Endothelial cell of umbilical vein (primary cell): Measurements from ENCODE around the gene BBS5. TPM values are rescaled to one million over a fixed set of nuclear protein-coding genes. Genes with fewer than 3 reads are reported as not detected.

ENCODE experiments used
- BruUV-seq: library from RNA; stranded (reverse); fragments of 400-500 nt; replicated peaks from 2 replicates; lab custom pipeline; 2021; lab: Mats Ljungman, UMichigan
- CTCF ChIA-PET: fragments of 300-600, 350-600 bp; sonication (Branson Sonifier 250); formaldehyde crosslinking; loops from one replicate; lab custom pipeline; 2021; ENCODE audit warnings: antibody characterized with exemption, inconsistent platforms; lab: Charles Lee
- POLR2A ChIA-PET: fragments of 300-600, 350-600 bp; sonication (Branson Sonifier 250); formaldehyde crosslinking; loops from one replicate; lab custom pipeline; 2021; ENCODE audit warnings: antibody characterized with exemption, inconsistent platforms; lab: Charles Lee
- DNase-seq: peaks from one replicate; pipeline ENCODE4 v3.0.0-alpha.2; 2011; ENCODE audit warnings: low read depth, low spot score
- FAIRE-seq: peaks from 2 replicates; lab custom pipeline; 2011; peaks lifted over from hg19 to GRCh38; lab: Jason Lieb, UNC
- H2AFZ ChIP-seq: 2 replicates; pipeline ENCODE4 v1.6.0; 2012; ENCODE audit warnings: low read depth, low read length, control low read depth, inconsistent platforms
- H3K27ac ChIP-seq: 2 replicates; pipeline ENCODE4 v1.5.1; 2011; ENCODE audit warnings: low read depth, mild to moderate bottlenecking, control low read depth, low read length, moderate library complexity; ENCODE audit not compliant: insufficient read depth
- H3K27me3 ChIP-seq, 2 experiments: 2 replicates each; pipeline versions ENCODE4 v1.6.0 to v1.6.1; 2011; ENCODE audit warnings: low read length in 2 of 2, mixed read lengths in 1 of 2; ENCODE audit not compliant: control insufficient read depth in 2 of 2, insufficient read depth in 2 of 2
- H3K36me3 ChIP-seq, 2 experiments: 2 replicates in 1 of 2; 3 replicates in 1 of 2; pipeline ENCODE4 v1.5.1; 2011; ENCODE audit warnings: low read length in 2 of 2, mild to moderate bottlenecking in 1 of 2, moderate library complexity in 1 of 2; ENCODE audit not compliant: control insufficient read depth in 2 of 2, insufficient read depth in 2 of 2; ENCODE audit errors: extremely low read depth in 1 of 2
- H3K4me1 ChIP-seq: 3 replicates; pipeline ENCODE4 v1.5.1; 2011; ENCODE audit warnings: mild to moderate bottlenecking, low read length; ENCODE audit not compliant: control insufficient read depth, insufficient read depth; ENCODE audit errors: extremely low read depth
- H3K4me2 ChIP-seq: 2 replicates; pipeline ENCODE4 v1.6.1; 2011; ENCODE audit warnings: low read length, control low read depth, mixed read lengths; ENCODE audit not compliant: insufficient read depth
- H3K4me3 ChIP-seq, 3 experiments: fragments of 200-600 bp in 1 of 3; sonication (generic), shearing (Covaris generic) in 1 of 3; replicated peaks in 1 of 3; 2 replicates each; pipeline ENCODE4 v1.5.1; 2011 to 2016; ENCODE audit warnings: control low read depth in 3 of 3, low read length in 3 of 3, mild to moderate bottlenecking in 2 of 3, inconsistent platforms in 1 of 3, low read depth in 1 of 3, moderate library complexity in 1 of 3; ENCODE audit not compliant: insufficient read depth in 1 of 3
- H3K79me2 ChIP-seq: 2 replicates; pipeline ENCODE4 v1.6.0; 2012; ENCODE audit warnings: low read length, inconsistent platforms; ENCODE audit not compliant: control insufficient read depth, insufficient read depth
- H3K9ac ChIP-seq: replicated peaks from 2 replicates; pipeline ENCODE3; 2011; ENCODE audit warnings: low read length, control low read depth; ENCODE audit not compliant: insufficient read depth; ENCODE audit errors: extremely low read depth
- H3K9me1 ChIP-seq: replicated peaks from 3 replicates; pipeline ENCODE4 v1.6.0; 2011; ENCODE audit warnings: mild to moderate bottlenecking, low read length; ENCODE audit not compliant: control insufficient read depth, insufficient read depth; ENCODE audit errors: extremely low read depth
- H3K9me3 ChIP-seq: replicated peaks from 2 replicates; pipeline ENCODE4 v1.5.1; 2012; ENCODE audit warnings: low read length, inconsistent platforms; ENCODE audit not compliant: control insufficient read depth, insufficient read depth
- H4K20me1 ChIP-seq: replicated peaks from 2 replicates; pipeline ENCODE3; 2011; ENCODE audit warnings: mild to moderate bottlenecking, low read length; ENCODE audit not compliant: control insufficient read depth, insufficient read depth; ENCODE audit errors: extremely low read depth
- EZH2 ChIP-seq: IDR thresholded peaks from 2 replicates; pipeline ENCODE4 v1.6.1; 2012; ENCODE audit warnings: borderline replicate concordance, low read depth, mild to moderate bottlenecking, moderate library complexity, low read length, inconsistent platforms; ENCODE audit not compliant: severe bottlenecking
- FOS ChIP-seq: IDR thresholded peaks from 2 replicates; pipeline ENCODE4 v1.6.1; 2011; ENCODE audit warnings: mild to moderate bottlenecking, low read length, moderate library complexity, borderline replicate concordance; ENCODE audit not compliant: insufficient read depth
- GATA2 ChIP-seq: IDR thresholded peaks from 2 replicates; pipeline ENCODE4 v1.7.0; 2011; ENCODE audit warnings: low read depth, mild to moderate bottlenecking, moderate library complexity, mixed read lengths, low read length; ENCODE audit not compliant: insufficient read length, insufficient read depth
- JUN ChIP-seq: IDR thresholded peaks from 2 replicates; pipeline ENCODE4 v1.6.1; 2011; ENCODE audit warnings: borderline replicate concordance, low read depth; ENCODE audit not compliant: insufficient read length, insufficient read depth
- MYC ChIP-seq: IDR thresholded peaks from one replicate; pipeline ENCODE4 v1.6.1; 2011; ENCODE audit warnings: mild to moderate bottlenecking, low read depth, low read length
- POLR2A ChIP-seq: IDR thresholded peaks from 2 replicates; pipeline ENCODE4 v1.6.1; 2012; ENCODE audit warnings: low read depth, mild to moderate bottlenecking, control low read depth, low read length
- POLR2AphosphoS5 ChIP-seq: IDR thresholded peaks from 2 replicates; pipeline ENCODE4 v1.6.1; 2012; ENCODE audit warnings: low read depth, mild to moderate bottlenecking, control low read depth, low read length, moderate library complexity; ENCODE audit not compliant: insufficient read depth
- dilution Hi-C: fragments of 300-500 bp; cut with MboI; formaldehyde crosslinking; loops from one replicate; pipeline ENCODE4 v1.15.0; 2019; ENCODE audit warnings: low sequenced_read_pairs; ENCODE audit not compliant: extremely low pct_ligation_motif_present
- intact Hi-C: fragments of 100-400 bp; cut with micrococcal nuclease; formaldehyde crosslinking; loops from one replicate; pipeline ENCODE4 v1.10.0; 2022
- polyA plus RNA-seq, 4 experiments: library from polyadenylated mRNA; depleted of rRNA in 3 of 4; stranded (reverse) in 3 of 4; unstranded in 1 of 4; fragments of >200 nt; gene quantifications; 2 replicates each; pipeline versions ENCODE4 v1.2.1 to v1.2.3, GENCODE V29; 2011 to 2012; ENCODE audit warnings: missing spikeins in 1 of 4
- total RNA-seq: library from RNA; stranded (reverse); gene quantifications from 2 replicates; pipeline ENCODE4 v1.2.3, GENCODE V29; 2021
- TF ChIP-seq, protein P1 (sequence below), 2 donors: IDR thresholded peaks; 1 replicate in 1 of 2; 2 replicates in 1 of 2; pipeline ENCODE4 v1.5.1; 2011; ENCODE audit warnings: low read length in 2 of 2, mild to moderate bottlenecking in 2 of 2, moderate library complexity in 2 of 2, control low read depth in 1 of 2, inconsistent platforms in 1 of 2, low read depth in 1 of 2; ENCODE audit not compliant: insufficient read depth in 1 of 2; ENCODE audit errors: extremely low read depth in 1 of 2
- TF ChIP-seq, protein P2 (sequence below): IDR thresholded peaks from 2 replicates; pipeline ENCODE4 v1.6.1; 2011; ENCODE audit not compliant: insufficient read depth, insufficient read length

BBS5 gene
- total and polyA plus RNA-seq, 2 donors (not counting 3 experiments of a cell fraction or from before 2014, with no cell fraction given): 2.9 to 5.6 TPM

- Histone ChIP-seq H3K4me3 (no peak overlapping the region), H3K27me3 (no peaks in the 10 kb centered on the region), H3K9ac (no peak overlapping the region), H3K36me3 (no peaks in the 10 kb centered on the region), H3K9me1 (no peaks in the 10 kb centered on the region), H3K79me2 (no peaks in the 10 kb centered on the region), H4K20me1 (no peaks in the 10 kb centered on the region), H3K4me2 (no peak overlapping the region), H3K4me1 (no peaks in the 10 kb centered on the region), H3K9me3 (no peaks in the 10 kb centered on the region), H2AFZ (no peak overlapping the region), H3K27ac (no peak overlapping the region)
- intact Hi-C loops: no loop called here
- BruUV-seq: no TSS peak
- DNase-seq (no peak), FAIRE-seq (no peak)
- CTCF ChIA-PET: interaction anchor here (1.1 kb wide), 1 partner anchor 16 kb away, joined by 3 read pairs; no protein-coding TSS in a partner anchor
- POLR2A ChIA-PET: no interaction called here
- no peak for TF ChIP-seq MYC
- no peak for TF ChIP-seq GATA2
- dilution Hi-C loops: no loop called here
Measured at GRCh38 chr2:169468841-169469240, 10.5 kb upstream of the BBS5 start.

GRCh38 chr2:169469952-169470572 is 9.2 kb upstream of the BBS5 start:
- DNase-seq (no peak), FAIRE-seq (no peak)
- Histone ChIP-seq H3K4me2 (no peak overlapping the region), H3K4me3 (no peak overlapping the region), H3K9ac (no peak overlapping the region), H2AFZ (no peak overlapping the region), H3K79me2 (no peaks in the 10 kb centered on the region), H3K36me3 (no peaks in the 10 kb centered on the region), H3K4me1 (no peaks in the 10 kb centered on the region), H4K20me1 (no peaks in the 10 kb centered on the region), H3K27me3 (no peaks in the 10 kb centered on the region), H3K9me1 (no peaks in the 10 kb centered on the region), H3K27ac (no peak overlapping the region), H3K9me3 (no peaks in the 10 kb centered on the region)
- TF ChIP-seq MYC (no peak), POLR2A (no peak), JUN (no peak), EZH2 (no peak), POLR2AphosphoS5 (no peak), FOS (no peak), GATA2 (no peak)
- TF ChIP-seq, protein P1, sequence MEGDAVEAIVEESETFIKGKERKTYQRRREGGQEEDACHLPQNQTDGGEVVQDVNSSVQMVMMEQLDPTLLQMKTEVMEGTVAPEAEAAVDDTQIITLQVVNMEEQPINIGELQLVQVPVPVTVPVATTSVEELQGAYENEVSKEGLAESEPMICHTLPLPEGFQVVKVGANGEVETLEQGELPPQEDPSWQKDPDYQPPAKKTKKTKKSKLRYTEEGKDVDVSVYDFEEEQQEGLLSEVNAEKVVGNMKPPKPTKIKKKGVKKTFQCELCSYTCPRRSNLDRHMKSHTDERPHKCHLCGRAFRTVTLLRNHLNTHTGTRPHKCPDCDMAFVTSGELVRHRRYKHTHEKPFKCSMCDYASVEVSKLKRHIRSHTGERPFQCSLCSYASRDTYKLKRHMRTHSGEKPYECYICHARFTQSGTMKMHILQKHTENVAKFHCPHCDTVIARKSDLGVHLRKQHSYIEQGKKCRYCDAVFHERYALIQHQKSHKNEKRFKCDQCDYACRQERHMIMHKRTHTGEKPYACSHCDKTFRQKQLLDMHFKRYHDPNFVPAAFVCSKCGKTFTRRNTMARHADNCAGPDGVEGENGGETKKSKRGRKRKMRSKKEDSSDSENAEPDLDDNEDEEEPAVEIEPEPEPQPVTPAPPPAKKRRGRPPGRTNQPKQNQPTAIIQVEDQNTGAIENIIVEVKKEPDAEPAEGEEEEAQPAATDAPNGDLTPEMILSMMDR (IDR thresholded peaks at IDR 0.05; ENCODE audit: extremely low read depth in 1 of 2, insufficient read depth in 1 of 2, low read depth in 1 of 2, low read length in 2 of 2): no peak
- TF ChIP-seq, protein P2, sequence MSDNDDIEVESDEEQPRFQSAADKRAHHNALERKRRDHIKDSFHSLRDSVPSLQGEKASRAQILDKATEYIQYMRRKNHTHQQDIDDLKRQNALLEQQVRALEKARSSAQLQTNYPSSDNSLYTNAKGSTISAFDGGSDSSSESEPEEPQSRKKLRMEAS: no peak
- CTCF ChIA-PET: interaction anchor here (0.9 to 1.7 kb wide), 3 partner anchors 9 to 38 kb away, joined by 3 to 6 read pairs (median 3); partner anchors contain the start of gene BBS5
- BruUV-seq: no TSS peak
- dilution Hi-C loops (no loop called here), intact Hi-C loops (no loop called here)
- POLR2A ChIA-PET: no interaction called here
